Fibroblast of lung (primary cell): ENCODE data around the gene RPL36AL.

Experiments used
- CTCF ChIP-seq, 2 donors: IDR thresholded peaks in 1 of 2; conservative IDR thresholded peaks in 1 of 2; 1 replicate in 1 of 2; 2 replicates in 1 of 2; pipeline ENCODE4 v1.5.1; 2011 to 2012; ENCODE audit warnings: low read length in 2 of 2, control low read depth in 1 of 2, inconsistent platforms in 1 of 2, low read depth in 1 of 2, mild to moderate bottlenecking in 1 of 2
- EZH2 ChIP-seq: IDR thresholded peaks from 2 replicates; pipeline ENCODE4 v1.5.1; 2012; ENCODE audit warnings: low read length, control low read depth, mild to moderate bottlenecking; ENCODE audit errors: missing control alignments

GRCh38 chr14:49640540-49641417 is 20.4 kb upstream of the RPL36AL start:
- TF ChIP-seq CTCF (conservative IDR thresholded peaks at IDR 0.05 in 1 of 2, IDR thresholded peaks at IDR 0.05 in 1 of 2; ENCODE audit: low read depth in 1 of 2, low read length in 2 of 2) (no peak), EZH2 (no peak)
